Measurements from ENCODE around the gene G3BP2. TPM values are rescaled to one million over a fixed set of nuclear protein-coding genes. Genes with fewer than 3 reads are reported as not detected.

The G3BP2 gene
- total and polyA plus RNA-seq, 2 of the 13 experiments (the other 11 are each of a cell fraction or from before 2014, with no cell fraction given): 51.7 to 179 TPM

- H3K79me2 ChIP-seq (ENCODE audit: insufficient read depth, low read length): peaks cover 49% of the 10 kb centered on the region
- no peak for DNase-seq (ENCODE audit: low spot score)
- no peak overlapping the region for H3K27ac ChIP-seq (ENCODE audit: extremely low read length, insufficient read depth, low read length)
- no peak for FAIRE-seq
- no TSS peak for BruUV-seq (replicated peaks)
- in situ Hi-C loops (cut with HindIII; ENCODE audit: extremely low pct_ligation_motif_present, low pct_unique_long_range_greater_than_20kb) (loop anchor here (10.0 kb wide), 1 partner anchor 45 kb away; no protein-coding TSS in a partner anchor), intact Hi-C loops (cut with micrococcal nuclease; ENCODE audit: unreplicated experiment) (no loop called here)
- peaks cover 10 to 56% of the 10 kb centered on the region in 2 experiments for H3K36me3 ChIP-seq (replicated peaks in 1 of 2; ENCODE audit: control insufficient read depth in 1 of 2, insufficient read depth in 2 of 2, low read length in 2 of 2)
- H3K9ac ChIP-seq (ENCODE audit: insufficient read depth, low read depth, low read length): no peak overlapping the region
- H3K27me3 ChIP-seq (ENCODE audit: control insufficient read depth in 1 of 2, insufficient read depth in 2 of 2, low read length in 2 of 2): no peaks in the 10 kb centered on the region
- no peak overlapping the region for H3K4me3 ChIP-seq (replicated peaks in 1 of 3; ENCODE audit: insufficient read depth in 1 of 3, low read depth in 2 of 3, low read length in 3 of 3)
- no peak overlapping the region for H2AFZ ChIP-seq (ENCODE audit: low read length)
- H3K4me2 ChIP-seq (ENCODE audit: low read depth, low read length): no peak overlapping the region
- CTCF ChIA-PET (ENCODE audit: low intra/inter-chr PET ratio, low total read pairs): no interaction called here
- no peaks in the 10 kb centered on the region for H3K9me3 ChIP-seq (ENCODE audit: low read length)
- TF ChIP-seq ZHX2 (IDR thresholded peaks at IDR 0.05; ENCODE audit: low read depth) (no peak), ZHX2 (CRISPR knock-in tag; IDR thresholded peaks at IDR 0.05; ENCODE audit: borderline replicate concordance) (no peak), ZNF33B (CRISPR knock-in tag; IDR thresholded peaks at IDR 0.05) (no peak), TRIM22 (IDR thresholded peaks at IDR 0.05) (no peak), FOSL2 (CRISPR knock-in tag; IDR thresholded peaks at IDR 0.05) (no peak), PLRG1 (conservative IDR thresholded peaks at IDR 0.05) (no peak), ZNF615 (CRISPR knock-in tag; IDR thresholded peaks at IDR 0.05; ENCODE audit: borderline replicate concordance) (no peak), ZSCAN31 (CRISPR knock-in tag; IDR thresholded peaks at IDR 0.05; ENCODE audit: low read depth) (no peak), ZNF629 (CRISPR knock-in tag; conservative IDR thresholded peaks at IDR 0.05) (no peak), NR2F2 (IDR thresholded peaks at IDR 0.05; ENCODE audit: borderline replicate concordance, low read depth) (no peak), CEBPB (IDR thresholded peaks at IDR 0.05; ENCODE audit: borderline replicate concordance, low read depth, low read length) (no peak), ZNF180 (CRISPR knock-in tag; IDR thresholded peaks at IDR 0.05; ENCODE audit: borderline replicate concordance, low read depth) (no peak), BRD4 (CRISPR knock-in tag; IDR thresholded peaks at IDR 0.05) (no peak), AGO1 (IDR thresholded peaks at IDR 0.05; ENCODE audit: low read depth, low read length, poor library complexity, severe bottlenecking) (no peak), ZNF891 (CRISPR knock-in tag; IDR thresholded peaks at IDR 0.05) (no peak), NFYB (CRISPR knock-in tag; IDR thresholded peaks at IDR 0.05) (no peak)
- no peak for ATAC-seq
- WGBS (ENCODE audit: low lambda C conversion rate): 98% methylated on average over 1 of the region's 1 CpG
- POLR2A ChIA-PET: no interaction called here
- H4K20me1 ChIP-seq (ENCODE audit: insufficient read depth, low read length): peaks cover 21% of the 10 kb centered on the region
- H3K4me1 ChIP-seq (ENCODE audit: insufficient read depth, low read length): peaks cover 4% of the 10 kb centered on the region; the same call in 1 of the 2 replicates
Measured at GRCh38 chr4:75659512-75660031, 13.6 kb downstream of the G3BP2 start.

All from HepG2 (cell line).